NCI-H1694 treated with DMSO at 0.1 percent for 48 hours (cell line): Measurements from ENCODE around the gene FBLN1.
"Not testable (repeated sequence)": the region's sequence is repeated elsewhere in the genome, so short reads cannot be mapped to it uniquely, and the experiment has no call there.

ENCODE experiments used
- DNase-seq: peaks from one replicate; lab custom pipeline; 2025; lab: John Stamatoyannopoulos, UW

Gene FBLN1, protein sequence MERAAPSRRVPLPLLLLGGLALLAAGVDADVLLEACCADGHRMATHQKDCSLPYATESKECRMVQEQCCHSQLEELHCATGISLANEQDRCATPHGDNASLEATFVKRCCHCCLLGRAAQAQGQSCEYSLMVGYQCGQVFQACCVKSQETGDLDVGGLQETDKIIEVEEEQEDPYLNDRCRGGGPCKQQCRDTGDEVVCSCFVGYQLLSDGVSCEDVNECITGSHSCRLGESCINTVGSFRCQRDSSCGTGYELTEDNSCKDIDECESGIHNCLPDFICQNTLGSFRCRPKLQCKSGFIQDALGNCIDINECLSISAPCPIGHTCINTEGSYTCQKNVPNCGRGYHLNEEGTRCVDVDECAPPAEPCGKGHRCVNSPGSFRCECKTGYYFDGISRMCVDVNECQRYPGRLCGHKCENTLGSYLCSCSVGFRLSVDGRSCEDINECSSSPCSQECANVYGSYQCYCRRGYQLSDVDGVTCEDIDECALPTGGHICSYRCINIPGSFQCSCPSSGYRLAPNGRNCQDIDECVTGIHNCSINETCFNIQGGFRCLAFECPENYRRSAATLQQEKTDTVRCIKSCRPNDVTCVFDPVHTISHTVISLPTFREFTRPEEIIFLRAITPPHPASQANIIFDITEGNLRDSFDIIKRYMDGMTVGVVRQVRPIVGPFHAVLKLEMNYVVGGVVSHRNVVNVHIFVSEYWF

DNA sequence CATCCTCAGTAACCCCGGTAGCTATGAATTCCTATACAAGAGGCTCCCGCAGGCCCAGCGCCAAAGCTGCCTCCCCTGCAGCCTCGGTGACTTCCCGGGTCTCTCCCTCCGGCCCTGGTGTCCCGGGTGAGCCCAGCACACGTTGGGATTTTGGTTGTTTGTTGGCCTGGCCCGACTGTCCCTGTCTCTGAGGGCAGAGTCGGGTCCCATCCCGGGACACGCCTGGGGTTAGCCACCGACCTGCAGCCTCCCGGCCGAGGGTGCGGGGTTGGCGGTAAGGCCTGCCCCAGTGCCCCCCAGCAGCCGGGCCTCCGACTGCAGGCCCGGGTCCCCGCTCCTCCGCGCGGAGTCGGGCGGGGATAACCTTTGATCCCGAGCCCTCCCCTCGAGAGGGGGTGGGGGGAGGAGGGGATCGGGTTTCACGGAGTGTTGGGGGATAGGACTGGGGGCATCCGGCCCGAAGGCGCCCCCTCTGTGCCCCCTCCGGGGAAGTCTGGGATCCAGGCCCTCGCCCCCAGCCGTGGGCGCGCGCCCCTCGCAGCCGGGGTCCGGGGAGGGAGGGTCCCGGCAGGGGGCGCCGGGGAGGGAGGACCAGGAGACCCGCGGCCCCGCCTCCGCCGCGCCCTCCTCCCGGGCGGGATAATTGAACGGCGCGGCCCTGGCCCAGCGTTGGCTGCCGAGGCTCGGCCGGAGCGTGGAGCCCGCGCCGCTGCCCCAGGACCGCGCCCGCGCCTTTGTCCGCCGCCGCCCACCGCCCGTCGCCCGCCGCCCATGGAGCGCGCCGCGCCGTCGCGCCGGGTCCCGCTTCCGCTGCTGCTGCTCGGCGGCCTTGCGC lies at the start of gene FBLN1:
FBLN1 (plus strand) TSS at position 669 of the 835 bp plus-strand sequence; CDS start at position 772, 103 bp downstream.
- DNase-seq = no peak

DNA sequence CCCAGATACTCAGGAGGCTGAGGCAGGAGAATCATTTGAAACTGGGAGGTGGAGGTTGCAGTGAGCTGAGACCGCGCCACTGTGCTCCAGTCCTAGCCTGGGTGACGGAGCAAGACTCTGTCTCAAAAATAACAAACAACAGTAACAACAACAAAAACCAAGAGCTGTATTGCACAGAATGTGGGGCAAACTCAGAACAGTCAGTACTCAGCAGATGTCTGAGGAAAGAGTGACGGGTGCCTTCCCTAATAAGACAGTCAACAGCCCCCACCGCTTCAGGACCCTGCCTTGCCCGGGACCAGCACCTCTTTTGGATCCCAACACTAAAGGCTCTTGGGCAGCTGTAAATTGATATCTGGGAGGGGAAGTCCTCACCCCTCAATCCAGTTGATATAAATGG lies 48.9 kb upstream of the FBLN1 start:
- no peak for DNase-seq

DNA sequence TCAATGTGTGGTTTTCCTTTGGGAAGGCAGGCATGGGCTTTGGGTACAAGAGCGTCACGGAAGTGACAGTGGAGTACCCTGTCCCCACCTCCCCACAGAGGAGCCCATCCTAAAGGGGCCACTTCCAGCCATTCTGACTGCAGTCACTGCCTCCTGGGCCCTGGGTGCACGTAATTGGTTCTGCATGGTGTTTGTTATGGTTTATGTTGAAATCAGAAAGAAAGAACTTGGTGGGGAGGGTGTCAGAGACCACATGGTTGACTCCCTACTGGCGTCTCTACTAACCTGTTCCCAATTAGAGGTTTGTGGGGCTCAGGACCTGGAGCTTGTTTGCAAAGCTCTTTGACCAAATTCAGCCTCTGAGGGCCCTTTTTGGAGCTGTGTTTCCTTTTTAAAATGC lies 48.4 kb upstream of the FBLN1 start:
- DNase-seq = no peak

DNA sequence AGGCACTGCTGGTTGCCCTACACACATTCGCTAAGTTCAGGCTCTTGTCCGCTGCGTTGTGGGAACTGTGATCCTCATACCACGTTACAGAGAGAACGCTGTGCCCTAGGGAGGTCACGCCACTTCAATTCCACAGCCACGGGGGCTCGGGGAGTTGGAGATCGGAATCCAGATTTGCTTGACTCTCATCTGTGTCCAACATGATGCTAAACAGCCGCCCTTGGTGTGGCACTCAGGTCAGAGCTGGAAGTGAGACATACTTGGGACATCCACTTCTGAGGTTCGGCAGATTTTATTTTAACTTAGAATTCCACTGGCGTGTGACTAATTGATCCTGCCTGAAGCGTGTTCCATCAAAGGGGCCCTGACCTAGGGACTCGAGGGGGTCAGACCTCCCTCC lies 47.5 kb upstream of the FBLN1 start:
- DNase-seq = no peak

DNA sequence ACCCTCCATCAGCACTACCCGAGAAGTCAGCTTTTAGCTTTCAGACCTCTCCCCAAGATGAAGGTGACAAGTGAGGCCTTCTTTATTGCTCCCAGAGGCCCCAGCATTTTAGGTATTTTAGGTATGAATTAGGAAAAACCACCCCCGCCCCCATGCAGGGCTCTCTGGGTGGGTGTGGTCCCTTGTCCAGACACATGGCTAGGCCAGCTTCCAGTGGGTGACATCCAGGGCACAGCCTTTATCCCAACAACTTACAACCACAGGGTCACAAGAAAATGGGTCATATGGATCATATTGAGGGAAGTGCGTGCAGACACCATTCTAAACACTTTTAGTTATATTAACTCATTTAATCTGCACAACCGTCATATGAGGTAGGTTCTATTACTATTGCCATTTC lies 47.1 kb upstream of the FBLN1 start:
- no peak for DNase-seq

DNA sequence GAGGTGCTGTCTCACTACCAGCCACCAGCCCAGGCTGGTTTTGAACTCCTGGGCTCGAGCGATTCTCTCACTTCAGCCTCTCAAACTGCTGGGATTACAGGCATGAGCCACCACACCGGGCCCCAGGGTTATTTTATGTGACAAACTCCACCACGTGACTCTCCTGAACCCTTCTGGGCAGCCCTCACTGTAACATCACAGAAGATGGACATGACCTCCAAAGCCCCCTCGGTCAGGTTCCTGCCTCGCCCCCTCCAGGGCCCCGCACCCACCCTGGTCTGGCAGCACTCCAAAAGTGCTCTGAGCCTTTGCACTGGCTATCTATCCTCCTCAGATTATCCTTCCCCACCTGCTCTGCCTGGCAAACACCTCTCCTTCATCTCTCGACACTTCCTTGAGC lies 45.9 kb upstream of the FBLN1 start:
- DNase-seq = no peak

DNA sequence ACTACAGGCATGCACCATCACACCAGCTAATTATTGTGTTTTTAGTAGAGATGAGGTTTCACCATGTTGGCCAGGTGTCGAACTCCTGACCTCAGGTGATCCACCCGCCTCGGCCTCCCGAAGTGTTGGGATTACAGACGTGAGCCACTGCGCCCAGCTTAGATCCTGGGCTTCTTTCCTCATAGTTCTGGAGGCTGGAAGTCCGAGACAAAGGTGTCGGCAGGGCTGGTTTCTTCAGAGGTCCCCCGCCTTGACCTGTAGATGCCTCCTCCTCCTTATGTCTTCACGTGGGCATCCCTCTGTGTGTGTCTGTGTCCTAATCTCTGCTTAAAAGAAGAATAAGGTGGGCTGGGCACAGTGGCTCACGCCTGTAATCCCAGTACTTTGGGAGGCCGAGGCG lies 44.2 kb upstream of the FBLN1 start:
- no peak for DNase-seq

DNA sequence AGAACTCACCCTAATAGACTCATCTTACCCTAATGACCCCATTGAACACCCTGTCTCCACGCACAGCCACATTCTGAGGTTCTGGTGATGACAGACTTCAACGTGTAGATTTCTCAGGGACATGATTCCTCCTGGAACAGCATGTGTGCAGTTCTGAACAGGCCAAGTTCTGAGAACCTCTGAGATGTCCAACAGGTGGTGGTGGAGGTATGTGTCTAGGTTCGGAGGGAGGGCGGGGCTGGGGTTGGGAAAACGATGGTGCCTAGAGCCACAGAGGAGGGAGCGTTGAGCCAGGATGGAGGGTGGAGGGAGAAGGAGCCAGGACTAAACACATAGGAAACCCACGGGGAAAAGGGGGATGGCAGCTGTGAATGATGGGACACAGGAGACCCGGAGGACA lies 43.4 kb upstream of the FBLN1 start:
- DNase-seq = no peak

DNA sequence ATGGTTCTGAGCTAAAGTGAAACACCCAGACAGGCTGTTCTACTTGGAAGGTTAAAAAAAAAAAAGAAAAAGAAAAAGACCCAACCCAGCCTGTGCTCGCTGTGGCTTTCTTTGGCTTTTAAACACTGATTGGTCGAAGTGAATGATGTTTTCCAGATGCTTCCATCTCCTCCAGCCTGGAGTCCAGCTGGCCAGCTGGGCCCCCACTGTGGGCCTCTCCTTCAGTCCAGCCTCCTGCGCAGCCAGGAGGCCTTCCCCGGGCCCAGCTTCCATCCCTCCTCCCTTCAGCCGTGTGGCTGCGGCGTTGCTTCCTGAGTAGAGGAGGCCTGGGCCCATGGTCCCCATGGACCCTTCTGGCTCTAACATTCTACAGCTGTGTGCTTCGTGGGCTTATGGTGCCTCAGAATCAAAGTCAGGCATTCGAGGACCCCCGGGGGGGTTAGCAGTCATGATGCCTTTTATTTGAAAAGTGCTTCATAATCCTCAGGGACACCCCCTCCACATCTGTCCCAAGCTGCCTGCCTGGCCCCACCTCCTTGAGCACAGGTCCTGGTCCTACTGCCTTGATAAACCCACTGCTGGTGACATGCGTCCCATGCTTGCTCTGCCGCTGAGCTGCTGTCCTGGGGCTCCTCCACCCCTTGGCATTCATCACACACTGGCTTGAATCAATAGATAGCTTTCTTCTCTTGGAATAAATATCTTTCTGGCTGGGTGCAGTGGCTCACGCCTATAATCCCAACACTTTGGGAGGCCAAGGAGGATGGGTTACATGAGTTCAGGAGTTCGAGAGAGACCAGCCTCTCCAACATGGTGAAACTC lies 42.2 kb upstream of the FBLN1 start:
- no peak for DNase-seq

DNA sequence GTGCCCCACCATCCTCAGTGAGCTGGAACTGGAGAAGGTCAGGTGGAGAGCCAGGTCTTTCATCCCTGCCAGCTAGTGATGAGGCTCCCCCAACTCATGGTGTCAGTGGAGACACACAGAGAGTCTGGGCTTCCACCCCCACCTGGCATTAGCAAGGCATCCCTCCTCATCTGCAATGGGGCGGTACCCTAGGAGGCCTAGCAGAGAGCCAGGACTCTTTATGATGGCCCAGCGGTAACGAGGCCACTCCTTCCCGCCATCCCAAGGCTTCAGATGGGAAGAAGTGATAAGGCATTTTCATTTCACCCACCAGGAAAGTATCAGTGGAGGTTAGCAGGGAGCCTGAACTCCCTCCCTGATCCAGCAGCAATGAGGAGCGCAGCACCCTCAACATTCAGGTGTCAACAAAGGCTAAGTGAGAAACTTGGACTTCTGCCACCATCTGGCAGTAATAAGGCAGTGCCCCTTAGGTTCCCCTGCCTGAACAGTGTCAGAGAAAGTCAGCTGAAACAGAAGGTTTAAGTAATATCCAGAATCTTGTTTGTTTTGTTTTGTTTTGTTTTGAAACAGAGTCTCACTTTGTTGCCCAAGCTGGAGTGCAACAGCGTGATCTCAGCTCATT lies 40.5 kb upstream of the FBLN1 start:
- DNase-seq = no peak

DNA sequence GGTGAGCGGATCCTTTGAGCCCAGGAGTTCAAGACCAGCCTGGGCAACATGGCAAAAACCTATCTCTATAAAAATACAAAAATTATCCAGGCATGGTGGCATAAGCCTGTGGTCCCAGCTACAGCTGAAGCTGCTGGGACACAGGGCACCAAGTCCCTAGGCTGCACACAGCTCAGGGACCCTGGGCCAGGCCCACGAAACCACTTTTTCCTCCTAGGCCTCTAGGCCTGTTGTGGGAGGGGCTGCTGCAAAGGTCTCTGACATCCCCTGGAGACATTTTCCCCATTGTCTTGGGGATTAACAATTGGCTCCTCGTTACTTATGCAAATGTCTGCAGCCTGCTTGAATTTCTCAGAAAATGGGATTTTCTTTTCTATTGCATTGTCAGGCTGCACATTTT lies 39.0 kb upstream of the FBLN1 start:
- DNase-seq = not testable (repeated sequence)

DNA sequence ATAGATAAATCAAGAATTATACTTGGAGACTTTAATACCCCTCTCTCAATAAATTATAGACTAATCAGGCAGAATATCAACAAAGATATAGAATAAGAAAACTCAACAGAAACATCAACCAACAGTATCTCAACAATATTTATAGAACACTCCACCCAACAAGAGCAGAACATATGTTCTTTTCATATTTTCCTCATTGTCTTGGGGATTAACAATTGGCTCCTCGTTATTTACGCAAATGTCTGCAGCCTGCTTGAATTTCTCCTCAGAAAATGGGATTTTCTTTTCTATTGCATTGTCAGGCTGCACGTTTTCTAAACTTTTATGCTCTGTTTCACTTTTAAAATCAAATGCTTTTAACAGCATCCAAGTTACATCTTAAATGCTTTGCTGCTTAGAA lies 37.0 kb upstream of the FBLN1 start:
- no peak for DNase-seq

DNA sequence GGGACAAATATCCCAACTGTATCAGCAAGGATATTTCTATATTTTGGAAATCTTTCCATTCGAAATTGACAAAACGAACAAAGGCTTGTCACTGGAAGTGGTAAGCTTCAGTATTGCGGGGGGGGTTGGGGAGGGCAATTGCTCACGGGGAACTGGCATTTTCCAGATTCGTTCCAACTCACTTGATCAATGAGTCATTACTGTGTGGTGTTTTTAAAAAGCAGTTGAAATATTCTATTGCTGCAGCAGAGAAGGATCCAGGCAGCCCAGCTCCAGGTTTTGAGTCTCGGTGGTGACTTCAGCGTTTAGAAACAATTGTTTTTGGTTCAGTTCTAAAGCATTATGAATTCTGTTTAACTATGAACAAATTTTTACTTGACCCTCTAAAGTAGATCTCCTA lies 33.8 kb upstream of the FBLN1 start:
- DNase-seq = no peak

DNA sequence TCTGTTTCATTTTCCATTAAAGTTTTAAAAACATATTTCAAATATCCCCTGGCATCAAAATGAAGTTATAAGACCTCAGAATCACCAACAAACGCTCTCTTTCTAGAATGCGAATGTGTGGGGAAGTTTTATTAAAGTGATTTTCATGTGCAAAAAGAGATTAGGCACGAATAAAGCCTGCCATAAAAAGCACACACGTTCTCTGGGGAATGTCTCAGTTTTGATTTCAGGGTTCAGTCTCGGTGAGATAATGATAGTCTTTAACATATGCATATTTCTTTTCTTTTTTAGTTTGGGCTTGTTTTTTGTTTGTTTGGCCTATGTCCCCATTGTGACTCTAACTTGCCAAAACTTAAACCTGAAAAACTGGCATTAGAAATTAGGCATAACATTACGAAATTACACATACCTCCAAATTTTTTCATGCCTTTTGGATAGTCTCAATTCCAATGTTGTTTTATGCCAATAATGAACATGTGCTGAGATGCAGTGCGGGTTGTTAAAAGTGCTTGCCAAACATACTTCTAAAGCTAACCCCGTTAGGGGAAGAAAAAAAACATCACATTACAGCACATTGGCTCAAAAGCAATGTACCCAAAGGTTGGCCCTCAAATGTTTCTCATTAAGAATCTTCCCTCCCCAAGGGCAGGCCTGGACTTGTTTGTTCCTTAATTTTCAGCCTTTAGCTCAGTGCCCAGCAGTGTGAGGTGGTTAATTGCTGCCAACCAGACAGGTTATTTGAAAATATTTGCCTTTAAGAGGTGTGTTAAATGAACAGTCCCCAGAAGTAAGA lies 33.2 kb upstream of the FBLN1 start:
- DNase-seq = no peak

DNA sequence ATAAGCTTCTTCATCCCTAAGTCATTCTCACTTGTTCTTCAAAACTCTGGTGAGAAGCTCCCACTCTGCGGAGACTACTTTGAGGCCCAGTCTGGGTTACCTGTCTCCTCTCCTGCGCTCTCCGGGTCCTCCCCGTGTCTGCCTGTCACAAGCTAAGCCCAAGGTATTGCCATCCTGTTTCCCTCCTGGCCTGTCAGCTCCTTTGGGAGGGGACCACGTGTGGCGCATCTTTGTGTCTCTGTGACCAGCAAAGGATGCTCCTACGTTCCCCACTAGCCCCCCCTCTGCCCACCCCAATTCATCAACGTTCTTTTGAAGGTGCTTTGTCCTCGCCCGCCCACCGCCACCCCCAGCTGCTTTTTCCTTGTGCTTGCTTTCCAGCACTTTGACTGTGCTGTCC lies 31.8 kb upstream of the FBLN1 start:
- DNase-seq = no peak

DNA sequence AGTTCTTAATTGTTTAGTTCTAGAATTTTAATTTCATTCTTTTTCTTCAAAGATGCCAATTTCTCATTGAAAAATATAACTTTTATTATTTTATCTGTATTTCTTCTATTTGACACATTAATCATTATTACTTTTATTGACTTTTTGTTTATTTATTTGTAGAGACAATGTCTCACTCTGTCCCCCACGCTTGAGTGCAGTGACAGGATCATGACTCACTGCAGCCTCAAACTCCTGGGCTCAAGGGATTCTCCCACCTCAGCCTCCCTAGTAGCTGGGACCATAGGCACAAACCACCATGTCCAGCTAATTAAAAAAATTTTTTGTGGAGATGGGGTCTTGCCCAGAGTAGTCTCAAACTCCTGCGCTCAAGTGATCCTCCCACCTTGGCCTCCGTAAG lies 30.3 kb upstream of the FBLN1 start:
- DNase-seq = no peak

DNA sequence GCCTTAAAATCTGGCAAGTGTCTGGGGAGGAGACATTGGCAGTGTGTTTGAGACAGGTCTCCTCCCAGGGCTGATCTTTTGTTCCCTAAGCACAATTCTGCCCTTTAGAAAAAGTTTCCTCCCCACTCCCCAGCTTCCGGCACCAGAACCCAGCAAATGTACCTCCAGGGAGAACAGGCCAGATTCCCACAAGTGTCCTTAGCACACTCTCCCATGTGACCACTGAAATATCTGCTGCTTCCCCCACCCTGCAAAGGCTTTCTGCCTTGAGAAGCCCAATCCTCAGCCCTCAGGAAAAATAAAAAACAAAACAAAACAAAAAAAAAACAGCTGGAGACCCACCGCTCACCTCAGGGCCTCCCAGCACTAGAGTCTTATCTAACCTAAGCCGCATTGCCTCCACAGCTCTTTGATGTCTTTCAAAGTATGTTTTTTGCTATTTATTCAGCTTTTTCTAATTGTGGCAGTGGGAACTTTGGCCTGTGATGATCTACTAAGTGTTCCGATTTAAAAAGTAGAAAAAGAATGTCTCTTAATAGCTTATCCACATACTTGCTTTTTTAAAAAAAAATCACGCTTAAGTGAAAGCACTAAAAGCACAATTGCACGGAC lies 29.0 kb upstream of the FBLN1 start:
- DNase-seq = no peak

DNA sequence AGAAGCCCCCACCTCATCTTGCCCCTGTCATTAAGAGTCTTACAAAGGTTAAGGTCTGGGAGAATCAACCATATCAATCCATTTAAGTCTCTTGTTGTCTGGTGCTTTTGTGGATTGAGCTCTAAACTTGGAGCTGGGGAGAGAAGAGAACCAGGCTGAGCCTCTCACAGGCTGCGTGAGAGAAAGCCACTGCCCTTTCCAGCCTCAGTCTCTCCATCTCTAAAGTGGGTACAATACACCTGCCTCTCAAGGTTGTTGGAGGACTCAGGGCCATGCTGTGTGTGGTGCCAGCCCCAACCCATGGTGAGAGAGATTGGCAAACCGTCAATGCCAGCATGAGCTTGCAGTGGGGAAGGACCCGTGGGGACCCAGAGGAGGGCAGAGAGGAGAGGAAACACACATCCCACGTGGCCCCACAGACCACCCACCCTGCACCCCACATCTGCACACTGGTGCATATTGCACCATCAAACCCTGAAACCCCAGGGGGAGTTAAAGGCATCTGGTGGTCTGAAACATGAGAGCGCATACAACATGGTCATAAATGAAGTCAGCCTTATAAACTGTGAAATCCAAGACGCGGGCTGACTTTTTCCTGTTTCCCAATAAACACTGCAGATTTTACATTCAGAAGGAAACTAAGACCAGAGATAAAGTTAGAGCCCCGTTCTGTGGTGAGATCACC lies 27.5 kb upstream of the FBLN1 start:
- DNase-seq = no peak

DNA sequence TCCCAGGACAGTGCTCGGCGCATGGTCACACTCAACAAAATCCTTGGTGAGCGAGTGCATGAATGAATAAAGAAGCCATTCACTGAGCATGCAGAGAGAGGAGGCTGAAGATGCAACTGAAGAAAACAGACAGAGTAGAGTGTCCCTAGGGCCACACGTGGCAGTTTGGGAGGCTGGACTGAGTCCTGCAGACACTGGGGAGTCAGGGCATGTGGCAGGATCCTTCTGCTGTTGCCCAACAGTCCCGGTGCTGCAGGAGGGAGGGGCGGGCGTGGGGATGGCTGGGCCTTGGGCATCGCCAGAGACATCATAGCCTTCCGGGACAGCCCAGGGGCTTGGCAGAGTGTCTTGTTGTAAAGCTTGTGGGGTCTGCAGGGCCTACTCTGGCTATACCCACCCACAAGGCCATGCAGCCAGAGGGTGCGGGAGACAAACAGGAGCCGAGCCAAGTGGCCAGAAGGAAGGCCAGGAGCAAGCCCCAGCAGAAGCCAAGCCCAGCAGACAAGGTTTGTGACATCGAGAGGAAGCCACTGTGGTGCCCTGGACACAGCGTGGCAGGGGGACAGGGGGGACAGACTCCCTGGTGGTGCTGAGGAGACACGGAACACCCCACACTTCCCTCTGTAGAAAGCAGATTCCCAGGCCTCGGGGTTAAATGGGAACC lies 26.7 kb upstream of the FBLN1 start:
- DNase-seq = no peak
